Measurements from ENCODE around the gene KSR2.
A peak's percentile ranks its signal among the peaks of the same experiment; 100 is the strongest.
"Not testable (repeated sequence)": the region's sequence is repeated elsewhere in the genome, so short reads cannot be mapped to it uniquely, and the experiment has no call there.

The KSR2 gene

GRCh38 chr12:117889098-117889497, 79.7 kb downstream of the KSR2 start:
- DNase-seq = no peak

- no peak for DNase-seq
Observed at GRCh38 chr12:117885211-117885610, 83.6 kb downstream of the KSR2 start.

GRCh38 chr12:117884161-117884560, 84.6 kb downstream of the KSR2 start:
- no peak for DNase-seq

- DNase-seq = no peak
Observed at GRCh38 chr12:117882603-117883184, 86.1 kb downstream of the KSR2 start.

- no peak for DNase-seq
Observed at GRCh38 chr12:117882181-117882580, 86.6 kb downstream of the KSR2 start.

GRCh38 chr12:117881517-117881916, 87.3 kb downstream of the KSR2 start:
- no peak for DNase-seq

GRCh38 chr12:117878605-117879004, 90.2 kb downstream of the KSR2 start:
- DNase-seq = no peak

- no peak for DNase-seq
Observed at GRCh38 chr12:117876436-117876816, 92.4 kb downstream of the KSR2 start.

- no peak for DNase-seq
Observed at GRCh38 chr12:117875744-117876435, 92.9 kb downstream of the KSR2 start.

- peak; percentile 39 for DNase-seq
Observed at GRCh38 chr12:117874842-117875434, 93.9 kb downstream of the KSR2 start.

GRCh38 chr12:117874198-117874597, 94.6 kb downstream of the KSR2 start:
- not testable (repeated sequence) for DNase-seq

GRCh38 chr12:117872546-117873169, 96.1 kb downstream of the KSR2 start:
- DNase-seq = no peak

GRCh38 chr12:117869551-117869950, 99.2 kb downstream of the KSR2 start:
- DNase-seq = no peak

- DNase-seq = no peak
Observed at GRCh38 chr12:117867348-117867747, 101.4 kb downstream of the KSR2 start.

- DNase-seq = no peak
Observed at GRCh38 chr12:117865505-117865904, 103.3 kb downstream of the KSR2 start.

GRCh38 chr12:117863002-117863709, 105.6 kb downstream of the KSR2 start:
- no peak for DNase-seq

GRCh38 chr12:117861691-117862090, 107.1 kb downstream of the KSR2 start:
- no peak for DNase-seq

GRCh38 chr12:117860787-117861290, 108.0 kb downstream of the KSR2 start:
- not testable (repeated sequence) for DNase-seq

- DNase-seq = no peak
Observed at GRCh38 chr12:117860111-117860510, 108.7 kb downstream of the KSR2 start.

- DNase-seq = no peak
Observed at GRCh38 chr12:117857632-117858612, 110.9 kb downstream of the KSR2 start.

- not testable (repeated sequence) for DNase-seq
Observed at GRCh38 chr12:117857139-117857538, 111.7 kb downstream of the KSR2 start.

- DNase-seq = no peak
Observed at GRCh38 chr12:117855165-117855564, 113.6 kb downstream of the KSR2 start.

Data from amniotic stem cell (primary cell).